OCI-LY3 (cell line): Measurements from ENCODE around the gene FGD4.

ENCODE experiments used
- H2AFZ ChIP-seq: fragments of 200-600, 300-600 bp; shearing (Covaris generic); 2 replicates; pipeline ENCODE4 v1.6.0; 2014; ENCODE audit warnings: antibody characterized with exemption, low read depth, low read length
- H3K27ac ChIP-seq: fragments of 200-600, 300-600 bp; sonication (generic); 2 replicates; pipeline ENCODE4 v1.5.1; 2014; ENCODE audit warnings: mild to moderate bottlenecking, low read length, moderate library complexity, mixed read lengths
- H3K27me3 ChIP-seq: fragments of 200-600, 300-600 bp; sonication (generic); 2 replicates; pipeline ENCODE4 v1.6.1; 2014; ENCODE audit warnings: low read depth, low read length, mixed read lengths
- H3K36me3 ChIP-seq: fragments of 200-600, 300-600 bp; sonication (generic); replicated peaks from 2 replicates; pipeline ENCODE3; 2014; ENCODE audit warnings: low read depth, low read length, mixed read lengths
- H3K4me1 ChIP-seq: fragments of 300-600, 200-600 bp; sonication (generic); 2 replicates; pipeline ENCODE4 v1.6.1; 2014; ENCODE audit warnings: low read length, mixed read lengths
- H3K4me2 ChIP-seq: fragments of 200-600, 300-600 bp; sonication (generic); 2 replicates; pipeline ENCODE4 v1.6.1; 2014; ENCODE audit warnings: low read length, mixed read lengths
- H3K4me3 ChIP-seq: fragments of 300-600, 200-600 bp; sonication (generic); 2 replicates; pipeline ENCODE4 v1.5.1; 2014; ENCODE audit warnings: antibody characterized with exemption, mild to moderate bottlenecking, low read length, moderate library complexity
- H3K79me2 ChIP-seq: fragments of 300-600, 200-600 bp; shearing (Covaris generic); 2 replicates; pipeline ENCODE4 v1.6.1; 2014; ENCODE audit warnings: mild to moderate bottlenecking, low read length, mixed read lengths
- H3K9ac ChIP-seq: fragments of 300-600, 200-600 bp; shearing (Covaris generic); 2 replicates; pipeline ENCODE4 v1.6.0; 2014; ENCODE audit warnings: mild to moderate bottlenecking, low read length, moderate library complexity
- H3K9me3 ChIP-seq: fragments of 200-600, 300-600 bp; shearing (Covaris generic); 2 replicates; pipeline ENCODE4 v1.6.1; 2014; ENCODE audit warnings: low read length, mixed read lengths; ENCODE audit not compliant: insufficient read depth
- H4K20me1 ChIP-seq: fragments of 200-600, 300-600 bp; sonication (generic); 2 replicates; pipeline ENCODE4 v1.6.1; 2016; ENCODE audit warnings: low read length, mixed read lengths; ENCODE audit not compliant: insufficient read depth
- EZH2phosphoT487 ChIP-seq: fragments of 200-600 bp; shearing (Covaris generic); IDR thresholded peaks from 2 replicates; pipeline ENCODE4 v1.6.1; 2018; ENCODE audit warnings: antibody characterized with exemption, mixed run types, low read depth
- TF ChIP-seq, protein P1 (sequence below): fragments of 200-600, 300-600 bp; sonication (generic); IDR thresholded peaks from 2 replicates; pipeline ENCODE4 v1.5.1; 2014; ENCODE audit warnings: antibody characterized with exemption, low read length, low read depth

Gene FGD4

GRCh38 chr12:32478858-32479725 lies 79.7 kb downstream of the FGD4 start:
- Histone ChIP-seq H4K20me1 (no peaks in the 10 kb centered on the region), H3K9ac (no peak overlapping the region), H3K27ac (0 out of 2 replicates have a peak overlapping the region, but pooled peaks have one; percentile 1), H3K4me2 (peak overlapping the region; percentile 35), H3K79me2 (no peaks in the 10 kb centered on the region), H3K4me1 (peaks cover 46% of the 10 kb centered on the region), H3K27me3 (no peaks in the 10 kb centered on the region), H3K4me3 (no peak overlapping the region), H3K9me3 (no peaks in the 10 kb centered on the region), H2AFZ (peak overlapping the region; percentile 3; the same call in 1 of the 2 replicates), H3K36me3 (no peaks in the 10 kb centered on the region)
- TF ChIP-seq EZH2phosphoT487: no peak
- TF ChIP-seq, protein P1, sequence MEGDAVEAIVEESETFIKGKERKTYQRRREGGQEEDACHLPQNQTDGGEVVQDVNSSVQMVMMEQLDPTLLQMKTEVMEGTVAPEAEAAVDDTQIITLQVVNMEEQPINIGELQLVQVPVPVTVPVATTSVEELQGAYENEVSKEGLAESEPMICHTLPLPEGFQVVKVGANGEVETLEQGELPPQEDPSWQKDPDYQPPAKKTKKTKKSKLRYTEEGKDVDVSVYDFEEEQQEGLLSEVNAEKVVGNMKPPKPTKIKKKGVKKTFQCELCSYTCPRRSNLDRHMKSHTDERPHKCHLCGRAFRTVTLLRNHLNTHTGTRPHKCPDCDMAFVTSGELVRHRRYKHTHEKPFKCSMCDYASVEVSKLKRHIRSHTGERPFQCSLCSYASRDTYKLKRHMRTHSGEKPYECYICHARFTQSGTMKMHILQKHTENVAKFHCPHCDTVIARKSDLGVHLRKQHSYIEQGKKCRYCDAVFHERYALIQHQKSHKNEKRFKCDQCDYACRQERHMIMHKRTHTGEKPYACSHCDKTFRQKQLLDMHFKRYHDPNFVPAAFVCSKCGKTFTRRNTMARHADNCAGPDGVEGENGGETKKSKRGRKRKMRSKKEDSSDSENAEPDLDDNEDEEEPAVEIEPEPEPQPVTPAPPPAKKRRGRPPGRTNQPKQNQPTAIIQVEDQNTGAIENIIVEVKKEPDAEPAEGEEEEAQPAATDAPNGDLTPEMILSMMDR: no peak

GRCh38 chr12:32482226-32482625 lies 82.9 kb downstream of the FGD4 start:
- no peak overlapping the region for H2AFZ ChIP-seq
- no peaks in the 10 kb centered on the region for H3K27me3 ChIP-seq
- no peaks in the 10 kb centered on the region for H3K36me3 ChIP-seq
- peaks cover 46% of the 10 kb centered on the region for H3K4me1 ChIP-seq
- H3K9ac ChIP-seq: no peak overlapping the region
- no peaks in the 10 kb centered on the region for H3K79me2 ChIP-seq
- no peak overlapping the region; the same call in 1 of the 2 replicates for H3K27ac ChIP-seq
- peak overlapping the region; percentile 57 for H3K4me2 ChIP-seq
- peak overlapping the region; percentile 23 for H3K4me3 ChIP-seq
- H3K9me3 ChIP-seq: no peaks in the 10 kb centered on the region
- TF ChIP-seq, protein P1: no peak
- TF ChIP-seq EZH2phosphoT487: no peak
- H4K20me1 ChIP-seq: no peaks in the 10 kb centered on the region

DNA sequence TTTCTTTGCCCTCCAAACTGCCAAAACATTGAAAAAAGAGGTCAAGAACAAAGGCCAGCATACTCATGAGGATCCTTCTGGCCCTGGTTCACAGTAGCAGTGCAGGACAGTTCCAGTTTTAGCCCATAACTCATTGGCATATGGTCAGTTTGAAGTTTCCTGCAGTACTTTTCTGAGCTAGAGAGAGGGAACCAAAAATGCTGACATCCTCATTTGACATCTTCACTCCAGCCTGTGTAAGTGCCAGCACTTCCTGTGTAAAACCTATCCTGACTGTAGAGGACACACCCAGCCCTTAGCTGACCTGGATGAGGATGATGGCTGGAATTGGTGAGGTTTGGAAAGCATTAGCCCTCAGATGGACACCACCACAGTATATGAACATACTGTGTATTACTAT lies 84.1 kb downstream of the FGD4 start:
- peak overlapping the region; percentile 57 for H3K4me2 ChIP-seq
- no peaks in the 10 kb centered on the region for H4K20me1 ChIP-seq
- H3K4me1 ChIP-seq: peaks cover 41% of the 10 kb centered on the region
- H3K27ac ChIP-seq: peak overlapping the region; percentile 6; the same call in 1 of the 2 replicates
- TF ChIP-seq, protein P1: no peak
- TF ChIP-seq EZH2phosphoT487: no peak
- H3K36me3 ChIP-seq: no peaks in the 10 kb centered on the region
- H3K9ac ChIP-seq: no peak overlapping the region
- H3K79me2 ChIP-seq: no peaks in the 10 kb centered on the region
- H3K9me3 ChIP-seq: no peaks in the 10 kb centered on the region
- H3K27me3 ChIP-seq: no peaks in the 10 kb centered on the region
- no peak overlapping the region for H3K4me3 ChIP-seq
- H2AFZ ChIP-seq: peak overlapping the region; percentile 60

GRCh38 chr12:32483993-32484392 lies 84.6 kb downstream of the FGD4 start:
- Histone ChIP-seq H3K9ac (no peak overlapping the region), H3K4me3 (no peak overlapping the region), H3K36me3 (no peaks in the 10 kb centered on the region), H2AFZ (0 out of 2 replicates have a peak overlapping the region, but pooled peaks have one; percentile 60), H3K27ac (peak overlapping the region; percentile 6; the same call in 1 of the 2 replicates), H3K79me2 (no peaks in the 10 kb centered on the region), H3K4me2 (peak overlapping the region; percentile 57; the same call in 1 of the 2 replicates), H4K20me1 (no peaks in the 10 kb centered on the region), H3K4me1 (peaks cover 36% of the 10 kb centered on the region), H3K27me3 (no peaks in the 10 kb centered on the region), H3K9me3 (no peaks in the 10 kb centered on the region)
- TF ChIP-seq, protein P1: no peak
- no peak for TF ChIP-seq EZH2phosphoT487
